ENCODE results near the gene AURKAIP1.

AURKAIP1 gene

DNA sequence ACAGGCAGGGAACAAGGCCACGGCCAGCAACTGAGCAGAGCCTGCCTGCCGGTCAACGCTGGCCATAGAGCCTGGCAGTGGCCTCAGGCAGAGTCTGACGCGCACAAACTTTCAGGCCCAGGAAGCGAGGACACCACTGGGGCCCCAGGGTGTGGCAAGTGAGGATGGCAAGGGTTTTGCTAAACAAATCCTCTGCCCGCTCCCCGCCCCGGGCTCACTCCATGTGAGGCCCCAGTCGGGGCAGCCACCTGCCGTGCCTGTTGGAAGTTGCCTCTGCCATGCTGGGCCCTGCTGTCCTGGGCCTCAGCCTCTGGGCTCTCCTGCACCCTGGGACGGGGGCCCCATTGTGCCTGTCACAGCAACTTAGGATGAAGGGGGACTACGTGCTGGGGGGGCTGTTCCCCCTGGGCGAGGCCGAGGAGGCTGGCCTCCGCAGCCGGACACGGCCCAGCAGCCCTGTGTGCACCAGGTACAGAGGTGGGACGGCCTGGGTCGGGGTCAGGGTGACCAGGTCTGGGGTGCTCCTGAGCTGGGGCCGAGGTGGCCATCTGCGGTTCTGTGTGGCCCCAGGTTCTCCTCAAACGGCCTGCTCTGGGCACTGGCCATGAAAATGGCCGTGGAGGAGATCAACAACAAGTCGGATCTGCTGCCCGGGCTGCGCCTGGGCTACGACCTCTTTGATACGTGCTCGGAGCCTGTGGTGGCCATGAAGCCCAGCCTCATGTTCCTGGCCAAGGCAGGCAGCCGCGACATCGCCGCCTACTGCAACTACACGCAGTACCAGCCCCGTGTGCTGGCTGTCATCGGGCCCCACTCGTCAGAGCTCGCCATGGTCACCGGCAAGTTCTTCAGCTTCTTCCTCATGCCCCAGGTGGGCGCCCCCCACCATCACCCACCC lies 43.7 kb downstream of the AURKAIP1 start, which contains the start of gene TAS1R3:
TSS of gene TAS1R3 (plus strand) at position 213 of the 898 bp plus-strand sequence. CDS start at position 279, 66 bp downstream.
- no peak for DNase-seq

DNA sequence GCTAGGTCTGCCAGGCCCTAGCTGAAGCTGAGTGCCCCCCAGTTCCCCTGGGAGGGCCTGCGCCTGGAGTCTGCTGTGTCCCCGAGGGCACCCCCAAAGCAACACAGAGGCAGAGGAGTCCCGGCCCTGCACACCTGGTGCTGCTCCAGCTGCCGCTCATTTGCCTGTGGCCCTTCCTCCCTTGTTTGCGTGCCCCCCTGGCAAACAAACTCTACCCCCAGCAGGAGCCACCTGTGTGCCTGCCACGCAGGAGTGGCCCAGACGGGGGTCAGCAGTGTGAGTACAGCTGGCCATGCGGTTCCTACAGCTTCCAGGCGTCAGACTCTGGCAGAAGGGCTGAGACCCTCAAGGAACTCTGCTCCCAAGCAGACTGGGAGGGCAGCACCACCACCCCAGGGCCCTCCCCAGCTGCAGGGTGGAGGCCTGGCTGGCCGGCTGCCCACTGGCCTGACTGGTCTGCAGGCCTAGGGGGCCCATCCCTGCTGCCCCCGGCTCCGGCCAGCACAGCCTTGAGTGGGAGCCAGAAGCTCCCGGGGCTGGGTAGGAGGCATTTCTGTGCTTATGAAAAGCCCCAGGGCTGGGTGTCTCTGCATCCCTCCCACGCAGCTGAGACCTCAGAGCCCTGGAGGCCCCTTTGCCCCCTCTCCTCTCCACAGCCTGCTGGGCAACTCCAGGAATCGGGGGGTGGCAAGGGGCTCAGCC lies 44.5 kb downstream of the AURKAIP1 start:
- no peak for DNase-seq

DNA sequence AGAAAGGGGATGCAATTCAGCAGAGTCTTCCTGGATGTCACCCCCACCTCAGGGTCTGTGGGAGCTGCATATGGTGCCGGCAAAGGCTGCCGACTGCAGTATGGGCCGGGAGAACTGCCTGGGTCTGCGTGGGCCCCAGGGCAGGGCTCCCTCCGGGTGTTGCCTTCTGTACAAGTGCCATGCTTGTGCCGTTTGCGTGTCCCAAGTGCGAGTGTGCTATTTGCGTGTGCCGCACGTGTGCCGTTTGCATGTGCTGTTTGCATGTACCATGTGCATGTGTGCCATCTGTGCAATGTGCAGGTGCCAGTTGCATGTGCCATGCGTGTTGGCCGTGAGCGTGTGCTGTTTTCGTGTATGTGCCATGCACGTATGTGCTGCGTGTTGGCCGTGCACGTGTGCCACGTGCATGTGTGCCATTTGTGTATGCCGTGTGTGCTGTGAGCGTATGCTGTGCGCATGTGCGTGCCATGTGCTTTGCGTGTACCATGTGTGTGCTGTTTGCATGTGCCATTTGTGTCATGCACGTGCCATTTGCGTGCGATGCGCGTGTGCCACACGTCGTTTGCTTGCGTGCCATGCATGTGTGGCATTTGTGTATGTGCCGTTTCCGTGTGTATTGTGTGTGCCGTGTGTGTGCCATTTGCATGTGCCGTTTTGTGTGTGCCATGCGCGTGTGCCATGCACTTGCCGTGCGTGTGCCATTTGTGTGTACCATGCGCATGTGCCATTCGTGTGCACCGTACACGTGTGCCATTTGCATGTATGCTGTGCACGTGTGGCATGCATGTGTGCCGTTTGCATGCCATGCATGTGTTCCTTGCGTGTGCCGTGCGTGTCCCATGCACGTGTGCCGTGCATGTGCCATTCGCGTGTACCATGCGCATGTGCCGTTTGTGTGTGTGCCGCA lies 45.5 kb downstream of the AURKAIP1 start:
- DNase-seq = no peak

DNA sequence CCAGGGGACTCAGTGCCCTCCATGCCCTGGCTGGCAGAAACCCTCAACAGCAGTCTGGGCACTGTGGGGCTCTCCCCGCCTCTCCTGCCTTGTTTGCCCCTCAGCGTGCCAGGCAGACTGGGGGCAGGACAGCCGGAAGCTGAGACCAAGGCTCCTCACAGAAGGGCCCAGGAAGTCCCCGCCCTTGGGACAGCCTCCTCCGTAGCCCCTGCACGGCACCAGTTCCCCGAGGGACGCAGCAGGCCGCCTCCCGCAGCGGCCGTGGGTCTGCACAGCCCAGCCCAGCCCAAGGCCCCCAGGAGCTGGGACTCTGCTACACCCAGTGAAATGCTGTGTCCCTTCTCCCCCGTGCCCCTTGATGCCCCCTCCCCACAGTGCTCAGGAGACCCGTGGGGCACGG lies 46.8 kb downstream of the AURKAIP1 start:
- DNase-seq = no peak

DNA sequence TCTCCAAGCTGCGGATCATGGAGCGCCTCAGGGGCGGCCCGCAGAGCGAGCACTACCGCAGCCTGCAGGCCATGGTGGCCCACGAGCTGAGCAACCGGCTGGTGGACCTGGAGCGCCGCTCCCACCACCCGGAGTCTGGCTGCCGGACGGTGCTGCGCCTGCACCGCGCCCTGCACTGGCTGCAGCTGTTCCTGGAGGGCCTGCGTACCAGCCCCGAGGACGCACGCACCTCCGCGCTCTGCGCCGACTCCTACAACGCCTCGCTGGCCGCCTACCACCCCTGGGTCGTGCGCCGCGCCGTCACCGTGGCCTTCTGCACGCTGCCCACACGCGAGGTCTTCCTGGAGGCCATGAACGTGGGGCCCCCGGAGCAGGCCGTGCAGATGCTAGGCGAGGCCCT lies 47.7 kb downstream of the AURKAIP1 start:
- DNase-seq = no peak

DNA sequence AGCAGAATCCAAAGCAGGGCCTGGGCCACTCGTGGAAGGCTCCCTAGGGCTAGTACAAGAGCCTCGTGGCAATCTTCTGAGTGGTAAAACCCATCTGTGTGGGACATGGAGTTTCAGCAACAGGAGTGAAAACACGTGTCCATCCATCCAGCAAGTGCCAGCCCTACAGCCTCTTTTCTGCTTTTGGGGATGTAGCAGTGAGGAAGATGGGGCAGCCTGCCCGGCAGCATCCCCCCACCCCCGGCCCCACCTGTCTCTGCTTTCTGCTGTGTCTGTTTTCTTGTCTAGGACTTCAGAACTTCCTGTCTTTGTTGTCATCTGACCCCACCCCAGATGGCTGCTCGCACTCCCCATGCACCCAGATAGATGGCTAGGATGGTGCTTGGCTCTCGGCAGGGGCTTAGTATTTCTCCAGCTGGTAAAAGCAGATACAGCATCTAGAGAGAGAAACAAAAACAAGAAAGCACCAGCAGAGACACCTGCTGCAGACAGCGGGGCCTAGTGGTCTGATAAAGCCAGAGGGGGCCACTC lies 48.9 kb downstream of the AURKAIP1 start:
- DNase-seq = no peak

DNA sequence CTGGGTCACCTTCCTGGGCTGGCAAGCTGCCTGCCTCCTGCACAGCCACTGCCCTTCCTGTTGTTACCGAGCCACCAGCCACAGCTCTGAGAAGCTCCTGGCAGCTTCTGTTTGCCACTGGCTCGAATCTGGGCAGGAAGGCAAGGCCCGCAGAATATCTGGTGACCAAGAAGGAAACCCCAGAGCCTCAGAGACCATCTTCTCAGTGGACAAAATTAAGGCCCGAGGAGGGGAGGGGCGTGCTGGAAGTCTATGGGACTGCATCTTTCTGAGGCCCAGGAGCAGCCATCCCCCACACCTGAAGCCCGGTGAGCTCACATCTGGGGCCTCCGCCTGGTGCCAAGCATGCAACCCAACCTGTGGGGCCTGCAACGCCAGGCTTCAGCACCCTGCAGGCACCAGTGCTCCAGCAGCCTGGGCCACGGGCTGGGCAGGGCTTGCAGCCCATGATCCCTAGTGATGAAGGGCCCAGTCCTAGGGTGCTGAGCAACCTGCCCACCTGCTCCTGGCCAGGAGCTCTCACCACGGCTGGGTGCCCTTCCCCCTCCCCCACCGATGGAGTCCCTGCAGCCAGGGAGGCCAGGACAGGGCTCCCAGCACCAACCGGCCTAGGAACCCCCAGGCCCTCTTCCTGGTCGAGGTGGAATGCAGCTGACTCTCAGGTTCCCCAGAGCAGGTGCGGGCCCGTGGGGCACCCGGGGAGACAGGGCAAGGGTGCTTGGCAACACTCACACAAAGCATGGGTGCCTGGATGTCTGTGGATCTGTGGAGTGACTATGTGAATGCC lies 49.5 kb downstream of the AURKAIP1 start:
- DNase-seq = no peak

DNA sequence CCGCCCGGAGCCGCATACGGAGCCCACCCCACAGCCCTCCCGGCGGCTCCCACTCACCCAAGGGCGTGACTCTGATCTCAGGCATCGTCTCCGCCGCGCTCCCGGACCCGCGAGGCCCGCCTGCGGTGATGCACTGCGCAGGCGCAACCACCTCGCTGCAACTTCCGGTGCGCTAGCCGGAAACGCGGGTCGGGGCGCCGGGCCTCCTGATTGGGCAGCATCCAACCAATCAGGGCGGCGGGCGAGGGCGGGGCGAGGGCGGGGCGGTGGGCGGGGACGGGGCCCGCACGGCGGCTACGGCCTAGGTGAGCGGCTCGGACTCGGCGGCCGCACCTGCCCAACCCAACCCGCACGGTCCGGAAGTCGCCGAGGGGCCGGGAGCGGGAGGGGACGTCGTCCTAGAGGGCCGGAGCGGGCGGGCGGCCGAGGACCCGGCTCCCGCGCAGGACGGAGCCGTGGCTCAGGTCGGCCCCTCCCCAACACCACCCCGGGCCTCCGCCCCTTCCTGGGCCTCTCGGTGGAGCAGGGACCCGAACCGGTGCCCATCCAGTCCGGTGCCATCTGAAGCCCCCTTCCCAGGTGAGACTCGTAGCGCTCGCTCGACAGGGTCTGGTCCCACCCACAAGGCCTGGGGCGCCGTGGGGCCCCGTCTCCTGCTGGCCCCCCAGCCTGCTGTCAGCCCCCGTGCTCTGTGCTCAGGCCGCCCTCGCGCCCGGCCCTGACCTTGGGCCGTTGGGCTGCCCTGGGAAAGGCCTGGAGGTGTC lies 50.3 kb downstream of the AURKAIP1 start, which contains the start of the genes CPTP and INTS11:
TSS of gene CPTP (plus strand) at position 279 of the 764 bp plus-strand sequence. CDS start 2,109 bp downstream, outside the sequence.
TSS of gene INTS11 (minus strand) at position 137 of the 764 bp plus-strand sequence. CDS start at position 85, 52 bp downstream.
- peak; percentile 19 for DNase-seq

DNA sequence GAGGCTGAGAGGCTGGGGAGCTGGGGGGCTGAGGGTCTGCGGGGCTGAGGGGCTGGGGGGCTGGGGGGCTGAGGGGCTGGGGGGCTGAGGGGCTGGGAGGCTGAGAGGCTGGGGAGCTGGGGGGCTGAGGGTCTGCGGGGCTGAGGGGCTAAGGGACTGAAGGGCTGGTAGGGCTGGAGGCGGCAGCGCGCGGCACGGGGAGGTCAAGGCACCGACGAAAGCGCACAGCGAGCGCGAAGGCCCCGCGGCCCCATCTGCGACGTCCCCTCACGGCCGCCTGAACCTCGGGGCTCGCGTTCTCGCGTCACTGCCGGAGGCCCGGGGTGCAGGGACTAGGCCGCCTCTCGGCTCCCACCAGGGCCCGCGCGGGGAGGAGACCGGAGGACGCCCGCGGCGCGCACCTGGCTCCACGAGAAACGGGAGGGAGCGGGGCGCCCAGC lies 50.9 kb downstream of the AURKAIP1 start:
- no peak for DNase-seq
